ENCODE results near the gene NTNG2. TPM values are rescaled to one million over a fixed set of nuclear protein-coding genes. Genes with fewer than 3 reads are reported as not detected.
"Not testable (repeated sequence)": the region's sequence is repeated elsewhere in the genome, so short reads cannot be mapped to it uniquely, and the experiment has no call there.

NTNG2 gene
- total RNA-seq, 1 experiment from 2014 or later = 0.37 TPM

DNA sequence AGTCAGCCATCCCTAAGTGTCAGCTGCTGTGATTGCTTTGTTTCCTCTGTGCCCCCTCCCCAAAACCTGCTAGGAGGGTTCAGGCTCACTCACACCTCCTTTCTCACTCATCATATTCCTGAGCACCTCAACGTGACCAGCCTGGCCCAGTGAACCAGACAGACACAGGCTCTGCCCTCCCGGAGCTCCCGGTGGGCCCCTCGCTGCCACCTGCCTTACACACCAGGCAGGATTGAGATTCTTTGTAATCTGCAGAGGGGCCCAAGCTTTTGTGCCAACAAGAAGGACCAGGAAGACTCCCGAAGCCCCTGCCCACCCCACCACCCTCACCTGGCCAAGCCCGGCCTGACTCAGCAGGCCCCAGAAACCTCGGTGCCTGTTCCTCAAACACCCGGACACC, 87.8 kb downstream of the NTNG2 start:
- DNase-seq (ENCODE audit: low read depth, low spot score) = no peak
- in situ Hi-C loops (cut with HindIII; ENCODE audit: low pct_unique_long_range_greater_than_20kb, low sequenced_read_pairs) = loop anchor here (25.0 kb wide), 1 partner anchor 87 kb away; the partner anchor contains the start of gene NTNG2

- no peak for DNase-seq (ENCODE audit: low read depth, low spot score)
- in situ Hi-C loops (cut with HindIII; ENCODE audit: low pct_unique_long_range_greater_than_20kb, low sequenced_read_pairs) = loop anchor here (25.0 kb wide), 1 partner anchor 88 kb away; the partner anchor contains the start of gene NTNG2
These were observed 88.7 kb downstream of the NTNG2 start for GRCh38 chr9:132250324-132251262.

DNA sequence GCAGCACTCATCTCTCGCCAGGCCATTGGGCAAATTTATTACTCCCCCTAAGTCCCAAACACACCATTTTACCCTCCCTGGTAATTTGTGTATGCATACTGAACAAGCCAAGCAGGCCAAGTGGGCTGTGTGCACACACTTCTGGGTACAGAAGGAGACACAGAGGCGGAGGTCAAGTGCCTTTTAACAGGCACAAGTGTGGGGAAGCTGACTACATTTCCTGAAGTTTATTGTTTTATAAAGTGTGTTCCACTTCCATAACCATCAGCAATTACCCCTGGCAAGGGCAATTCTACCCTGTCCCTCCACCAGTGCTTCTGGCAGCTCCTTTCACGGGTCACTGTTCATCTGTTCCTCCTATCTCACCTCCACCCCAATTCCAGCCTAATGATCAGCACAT, 99.0 kb downstream of the NTNG2 start:
- DNase-seq (ENCODE audit: low read depth, low spot score) = no peak
- in situ Hi-C loops (cut with HindIII; ENCODE audit: low pct_unique_long_range_greater_than_20kb, low sequenced_read_pairs) = loop anchor here (25.0 kb wide), 1 partner anchor 99 kb away; the partner anchor contains the start of gene NTNG2

DNA sequence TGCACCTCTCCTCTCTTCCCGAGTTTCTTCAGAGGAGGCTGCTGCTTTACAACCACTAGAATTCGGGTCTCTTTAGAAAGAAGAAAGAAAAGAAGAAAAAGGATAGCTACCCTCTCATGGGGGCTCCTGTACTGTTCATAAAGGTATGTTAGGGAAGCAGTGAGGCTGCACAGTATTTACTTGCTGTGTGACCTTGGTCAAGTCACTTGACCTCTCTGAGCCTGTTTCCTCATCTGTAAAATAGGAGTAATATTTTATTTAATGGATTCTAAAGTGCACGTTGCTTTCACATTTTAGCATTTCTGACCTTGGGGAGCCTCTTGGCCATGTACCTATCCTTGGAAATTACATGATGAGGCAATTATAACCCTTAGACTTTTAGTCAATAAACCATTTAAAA, 104.2 kb downstream of the NTNG2 start:
- no peak for DNase-seq (ENCODE audit: low read depth, low spot score)
- in situ Hi-C loops (cut with HindIII; ENCODE audit: low pct_unique_long_range_greater_than_20kb, low sequenced_read_pairs) = loop anchor here (25.0 kb wide), 1 partner anchor 104 kb away; the partner anchor contains the start of gene NTNG2

DNA sequence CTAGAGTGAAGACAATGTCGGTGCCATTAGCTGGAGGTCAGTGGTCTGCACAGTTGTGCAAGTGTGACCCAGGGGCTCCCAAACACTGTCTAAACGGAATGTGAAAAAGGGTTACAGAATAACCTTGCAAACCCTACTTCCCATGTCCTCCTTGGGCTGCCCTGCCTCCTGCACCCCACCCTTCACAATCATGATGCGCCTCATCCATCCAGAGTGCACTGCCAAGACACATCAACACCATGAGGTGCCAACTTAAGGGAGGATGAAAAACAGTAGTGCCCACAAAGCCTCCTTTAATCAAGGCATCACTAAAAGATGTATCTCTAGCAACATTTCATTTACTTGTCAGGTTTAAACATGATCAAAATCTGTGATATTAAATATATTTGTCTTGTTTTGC, 105.8 kb downstream of the NTNG2 start:
- no peak for DNase-seq (ENCODE audit: low read depth, low spot score)
- in situ Hi-C loops (cut with HindIII; ENCODE audit: low pct_unique_long_range_greater_than_20kb, low sequenced_read_pairs) = loop anchor here (25.0 kb wide), 1 partner anchor 105 kb away; the partner anchor contains the start of gene NTNG2

GRCh38 chr9:132268725-132269352, 107.0 kb downstream of the NTNG2 start:
- DNase-seq (ENCODE audit: low read depth, low spot score) = peak; percentile 76
- in situ Hi-C loops (cut with HindIII; ENCODE audit: low pct_unique_long_range_greater_than_20kb, low sequenced_read_pairs) = loop anchor here (25.0 kb wide), 1 partner anchor 107 kb away; the partner anchor contains the start of gene NTNG2

DNA sequence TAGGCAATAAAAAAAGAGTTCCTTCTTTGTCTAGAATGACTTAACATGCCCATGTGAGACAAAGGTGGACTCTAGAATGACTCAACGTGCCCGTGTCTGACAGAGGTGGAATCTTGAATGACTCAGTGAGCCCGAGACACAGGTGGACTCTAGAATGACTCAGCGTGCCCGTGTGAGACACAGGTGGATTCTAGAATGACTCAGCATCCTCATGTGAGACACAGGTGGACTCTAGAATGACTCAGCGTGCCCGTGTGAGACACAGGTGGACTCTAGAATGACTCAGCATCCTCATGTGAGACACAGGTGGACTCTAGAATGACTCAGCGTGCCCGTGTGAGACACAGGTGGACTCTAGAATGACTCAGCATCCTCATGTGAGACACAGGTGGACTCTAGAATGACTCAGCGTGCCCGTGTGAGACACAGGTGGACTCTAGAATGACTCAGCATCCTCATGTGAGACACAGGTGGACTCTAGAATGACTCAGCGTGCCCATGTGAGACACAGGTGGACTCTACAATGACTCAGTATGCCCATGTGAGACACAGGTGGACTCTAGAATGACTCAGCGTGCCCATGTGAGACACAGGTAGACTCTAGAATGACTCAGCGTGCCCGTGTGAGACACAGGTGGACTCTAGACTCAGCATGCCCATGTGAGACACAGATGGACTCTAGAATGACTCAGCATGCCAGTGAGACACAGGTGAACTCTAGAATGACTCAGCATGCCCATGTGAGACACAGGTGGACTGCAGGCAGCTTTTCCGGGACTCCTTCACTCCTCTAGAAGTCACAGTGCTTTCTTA, 108.1 kb downstream of the NTNG2 start:
- in situ Hi-C loops (cut with HindIII; ENCODE audit: low pct_unique_long_range_greater_than_20kb, low sequenced_read_pairs) = loop anchor here (25.0 kb wide), 1 partner anchor 108 kb away; the partner anchor contains the start of gene NTNG2
- DNase-seq (ENCODE audit: low read depth, low spot score) = not testable (repeated sequence)

DNA sequence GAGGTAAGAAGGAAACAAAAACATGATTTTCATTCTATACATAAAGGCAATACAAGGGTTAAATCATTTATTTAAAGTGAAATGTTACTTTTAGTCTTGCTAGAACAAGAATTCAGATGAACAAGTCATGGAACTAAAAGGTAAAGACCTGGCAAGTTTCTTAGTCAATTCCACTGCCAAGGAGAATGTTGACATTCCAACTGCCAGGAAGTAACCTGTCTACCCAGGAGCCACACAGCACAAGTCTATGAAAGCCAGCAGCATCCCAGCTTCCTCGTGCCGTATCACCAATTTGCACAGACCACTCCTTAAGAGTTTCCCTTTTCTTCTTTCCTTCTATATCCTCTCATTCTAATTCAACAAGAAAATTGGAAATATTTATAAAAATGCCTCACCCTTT, 113.0 kb downstream of the NTNG2 start:
- in situ Hi-C loops (cut with HindIII; ENCODE audit: low pct_unique_long_range_greater_than_20kb, low sequenced_read_pairs) = loop anchor here (25.0 kb wide), 1 partner anchor 113 kb away; the partner anchor contains the start of gene NTNG2
- DNase-seq (ENCODE audit: low read depth, low spot score) = no peak

DNA sequence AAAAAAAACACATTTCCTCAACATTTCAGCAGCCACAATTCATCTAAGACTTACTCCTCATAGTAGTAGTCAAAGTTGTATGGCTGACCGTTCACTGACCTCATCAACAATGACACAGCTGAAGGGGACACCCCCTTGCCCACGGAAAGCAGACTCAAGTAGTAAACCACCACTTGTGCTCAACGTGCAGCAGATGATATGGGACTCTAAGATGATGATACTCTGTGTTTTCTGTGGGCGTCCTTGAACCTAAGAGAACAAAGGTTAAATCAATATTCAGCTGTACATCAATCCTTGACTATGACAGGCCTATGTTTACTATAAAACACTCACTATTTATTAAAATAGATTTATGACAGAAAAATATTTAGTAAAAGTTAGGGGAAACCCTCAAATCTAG, 121.3 kb downstream of the NTNG2 start:
- DNase-seq (ENCODE audit: low read depth, low spot score) = no peak
- in situ Hi-C loops (cut with HindIII; ENCODE audit: low pct_unique_long_range_greater_than_20kb, low sequenced_read_pairs) = no loop called here

GRCh38 chr9:132283863-132284262, 122.0 kb downstream of the NTNG2 start:
- in situ Hi-C loops (cut with HindIII; ENCODE audit: low pct_unique_long_range_greater_than_20kb, low sequenced_read_pairs) = no loop called here
- DNase-seq (ENCODE audit: low read depth, low spot score) = no peak

GRCh38 chr9:132287256-132287760, 125.5 kb downstream of the NTNG2 start:
- no peak for DNase-seq (ENCODE audit: low read depth, low spot score)
- in situ Hi-C loops (cut with HindIII; ENCODE audit: low pct_unique_long_range_greater_than_20kb, low sequenced_read_pairs) = no loop called here

DNA sequence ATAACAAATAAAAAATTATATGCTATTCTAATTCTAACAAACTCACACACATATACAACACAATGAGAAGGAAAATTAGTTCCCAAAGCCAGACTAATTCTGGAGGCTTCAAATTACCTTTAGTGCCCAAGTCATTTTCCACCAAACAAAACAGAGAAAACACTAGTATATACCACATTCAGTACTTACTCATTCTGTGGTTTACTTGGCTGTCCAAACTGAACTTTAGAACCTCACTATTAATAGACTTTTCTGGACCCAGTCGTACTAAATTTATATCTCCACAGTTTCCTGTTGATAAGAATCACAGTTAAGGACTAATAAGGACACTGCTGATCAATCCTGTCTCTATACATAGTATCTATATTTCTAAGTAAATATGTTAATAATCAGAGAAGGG, 126.5 kb downstream of the NTNG2 start:
- DNase-seq (ENCODE audit: low read depth, low spot score) = no peak
- in situ Hi-C loops (cut with HindIII; ENCODE audit: low pct_unique_long_range_greater_than_20kb, low sequenced_read_pairs) = no loop called here

GRCh38 chr9:132288966-132289365, 127.1 kb downstream of the NTNG2 start:
- in situ Hi-C loops (cut with HindIII; ENCODE audit: low pct_unique_long_range_greater_than_20kb, low sequenced_read_pairs) = no loop called here
- peak; percentile 77 for DNase-seq (ENCODE audit: low read depth, low spot score)

GRCh38 chr9:132293145-132293721, 131.4 kb downstream of the NTNG2 start:
- no peak for DNase-seq (ENCODE audit: low read depth, low spot score)
- in situ Hi-C loops (cut with HindIII; ENCODE audit: low pct_unique_long_range_greater_than_20kb, low sequenced_read_pairs) = no loop called here

Measured in SK-MEL-5 (cell line).